WTC11 (cell line): Measurements from ENCODE around the gene NEURL4.

ENCODE experiments used
- CBFB ChIP-seq: sonication (generic); formaldehyde crosslinking; IDR thresholded peaks from 2 replicates; pipeline ENCODE4 v1.8.1; 2022; ENCODE audit warnings: mild to moderate bottlenecking, low read depth, missing genetic modification reagents
- RELA ChIP-seq: sonication (generic); formaldehyde crosslinking; IDR thresholded peaks from 2 replicates; pipeline ENCODE4 v1.8.1; 2022; ENCODE audit warnings: missing genetic modification reagents, mild to moderate bottlenecking, borderline replicate concordance
- TF ChIP-seq, protein P1 (sequence below): sonication (generic); formaldehyde crosslinking; IDR thresholded peaks from 2 replicates; pipeline ENCODE4 v1.8.1; 2023; ENCODE audit warnings: mild to moderate bottlenecking, moderate library complexity, missing genetic modification reagents
- TF ChIP-seq, protein P2 (sequence below): fragments of 200-600 bp; IDR thresholded peaks from 2 replicates; pipeline ENCODE4 v1.8.0; 2022; ENCODE audit warnings: antibody characterized with exemption
- TF ChIP-seq, protein P3 (sequence below): sonication (generic); formaldehyde crosslinking; IDR thresholded peaks from 2 replicates; pipeline ENCODE4 v1.8.1; 2022; ENCODE audit warnings: low read depth, mild to moderate bottlenecking, moderate library complexity, missing genetic modification reagents, borderline replicate concordance

DNA sequence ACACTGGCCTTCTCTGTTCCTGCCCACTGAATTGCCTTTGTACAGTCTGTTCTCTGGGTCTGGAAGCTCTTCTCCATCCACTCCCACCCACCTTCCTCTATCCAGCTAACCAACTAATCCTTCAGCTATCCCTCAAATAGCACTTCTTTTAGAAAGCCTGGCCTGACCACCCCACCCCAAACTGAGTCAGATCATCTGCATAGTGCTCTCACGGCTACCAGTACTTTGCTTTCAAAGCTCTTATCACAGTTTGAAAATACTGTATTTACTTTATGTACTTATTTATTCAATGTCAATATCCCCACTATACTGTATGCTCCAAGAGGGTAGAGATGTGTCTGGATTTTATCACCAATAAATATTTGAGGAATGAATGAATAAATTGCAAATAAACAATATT is 62.4 kb downstream of the NEURL4 start:
- TF ChIP-seq, protein P1, sequence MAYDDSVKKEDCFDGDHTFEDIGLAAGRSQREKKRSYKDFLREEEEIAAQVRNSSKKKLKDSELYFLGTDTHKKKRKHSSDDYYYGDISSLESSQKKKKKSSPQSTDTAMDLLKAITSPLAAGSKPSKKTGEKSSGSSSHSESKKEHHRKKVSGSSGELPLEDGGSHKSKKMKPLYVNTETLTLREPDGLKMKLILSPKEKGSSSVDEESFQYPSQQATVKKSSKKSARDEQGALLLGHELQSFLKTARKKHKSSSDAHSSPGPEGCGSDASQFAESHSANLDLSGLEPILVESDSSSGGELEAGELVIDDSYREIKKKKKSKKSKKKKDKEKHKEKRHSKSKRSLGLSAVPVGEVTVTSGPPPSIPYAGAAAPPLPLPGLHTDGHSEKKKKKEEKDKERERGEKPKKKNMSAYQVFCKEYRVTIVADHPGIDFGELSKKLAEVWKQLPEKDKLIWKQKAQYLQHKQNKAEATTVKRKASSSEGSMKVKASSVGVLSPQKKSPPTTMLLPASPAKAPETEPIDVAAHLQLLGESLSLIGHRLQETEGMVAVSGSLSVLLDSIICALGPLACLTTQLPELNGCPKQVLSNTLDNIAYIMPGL (CRISPR knock-in tag), result no peak
- TF ChIP-seq, protein P2, sequence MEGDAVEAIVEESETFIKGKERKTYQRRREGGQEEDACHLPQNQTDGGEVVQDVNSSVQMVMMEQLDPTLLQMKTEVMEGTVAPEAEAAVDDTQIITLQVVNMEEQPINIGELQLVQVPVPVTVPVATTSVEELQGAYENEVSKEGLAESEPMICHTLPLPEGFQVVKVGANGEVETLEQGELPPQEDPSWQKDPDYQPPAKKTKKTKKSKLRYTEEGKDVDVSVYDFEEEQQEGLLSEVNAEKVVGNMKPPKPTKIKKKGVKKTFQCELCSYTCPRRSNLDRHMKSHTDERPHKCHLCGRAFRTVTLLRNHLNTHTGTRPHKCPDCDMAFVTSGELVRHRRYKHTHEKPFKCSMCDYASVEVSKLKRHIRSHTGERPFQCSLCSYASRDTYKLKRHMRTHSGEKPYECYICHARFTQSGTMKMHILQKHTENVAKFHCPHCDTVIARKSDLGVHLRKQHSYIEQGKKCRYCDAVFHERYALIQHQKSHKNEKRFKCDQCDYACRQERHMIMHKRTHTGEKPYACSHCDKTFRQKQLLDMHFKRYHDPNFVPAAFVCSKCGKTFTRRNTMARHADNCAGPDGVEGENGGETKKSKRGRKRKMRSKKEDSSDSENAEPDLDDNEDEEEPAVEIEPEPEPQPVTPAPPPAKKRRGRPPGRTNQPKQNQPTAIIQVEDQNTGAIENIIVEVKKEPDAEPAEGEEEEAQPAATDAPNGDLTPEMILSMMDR, result no peak
- TF ChIP-seq, protein P3, sequence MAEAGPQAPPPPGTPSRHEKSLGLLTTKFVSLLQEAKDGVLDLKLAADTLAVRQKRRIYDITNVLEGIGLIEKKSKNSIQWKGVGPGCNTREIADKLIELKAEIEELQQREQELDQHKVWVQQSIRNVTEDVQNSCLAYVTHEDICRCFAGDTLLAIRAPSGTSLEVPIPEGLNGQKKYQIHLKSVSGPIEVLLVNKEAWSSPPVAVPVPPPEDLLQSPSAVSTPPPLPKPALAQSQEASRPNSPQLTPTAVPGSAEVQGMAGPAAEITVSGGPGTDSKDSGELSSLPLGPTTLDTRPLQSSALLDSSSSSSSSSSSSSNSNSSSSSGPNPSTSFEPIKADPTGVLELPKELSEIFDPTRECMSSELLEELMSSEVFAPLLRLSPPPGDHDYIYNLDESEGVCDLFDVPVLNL (CRISPR knock-in tag), result no peak
- TF ChIP-seq RELA (CRISPR knock-in tag) (no peak), CBFB (CRISPR knock-in tag) (no peak)
